Measurements from ENCODE around the gene PKN1.

- TF ChIP-seq CTCF (IDR thresholded peaks at IDR 0.05) (no peak), POLR2A (IDR thresholded peaks at IDR 0.05) (no peak)
Measured at GRCh38 chr19:14412324-14412995, 20.6 kb upstream of the PKN1 start.

Measured in right lobe of liver (tissue), 4 donors.